Nucleus accumbens (tissue), 56 donors: ENCODE data around the gene CIAO2A.
"Not testable (repeated sequence)": the region's sequence is repeated elsewhere in the genome, so short reads cannot be mapped to it uniquely, and the experiment has no call there.

Experiments used
- DNase-seq, 56 donors: peaks; one replicate each; lab custom pipeline; 2025; lab: John Stamatoyannopoulos, UW

CIAO2A gene

DNA sequence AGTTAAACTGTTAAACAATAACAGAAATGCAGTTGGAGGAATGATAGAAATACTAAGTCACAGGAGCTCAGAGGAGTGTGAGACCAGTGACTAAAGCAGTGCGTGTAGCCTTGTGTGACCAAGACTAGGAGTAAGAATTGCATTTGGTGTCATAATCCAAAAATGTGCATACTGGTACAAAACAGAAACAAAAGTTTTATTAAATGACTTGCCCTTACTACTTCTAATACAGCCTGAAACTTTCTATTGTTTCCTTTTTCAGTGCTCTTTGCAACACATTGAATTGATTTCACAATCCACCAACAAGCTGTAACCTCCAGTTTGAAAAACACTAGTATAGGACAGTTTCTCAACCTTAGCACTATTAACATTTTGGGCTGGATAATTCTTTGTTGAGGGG, 19.3 kb upstream of the CIAO2A start:
- no peak for DNase-seq

DNA sequence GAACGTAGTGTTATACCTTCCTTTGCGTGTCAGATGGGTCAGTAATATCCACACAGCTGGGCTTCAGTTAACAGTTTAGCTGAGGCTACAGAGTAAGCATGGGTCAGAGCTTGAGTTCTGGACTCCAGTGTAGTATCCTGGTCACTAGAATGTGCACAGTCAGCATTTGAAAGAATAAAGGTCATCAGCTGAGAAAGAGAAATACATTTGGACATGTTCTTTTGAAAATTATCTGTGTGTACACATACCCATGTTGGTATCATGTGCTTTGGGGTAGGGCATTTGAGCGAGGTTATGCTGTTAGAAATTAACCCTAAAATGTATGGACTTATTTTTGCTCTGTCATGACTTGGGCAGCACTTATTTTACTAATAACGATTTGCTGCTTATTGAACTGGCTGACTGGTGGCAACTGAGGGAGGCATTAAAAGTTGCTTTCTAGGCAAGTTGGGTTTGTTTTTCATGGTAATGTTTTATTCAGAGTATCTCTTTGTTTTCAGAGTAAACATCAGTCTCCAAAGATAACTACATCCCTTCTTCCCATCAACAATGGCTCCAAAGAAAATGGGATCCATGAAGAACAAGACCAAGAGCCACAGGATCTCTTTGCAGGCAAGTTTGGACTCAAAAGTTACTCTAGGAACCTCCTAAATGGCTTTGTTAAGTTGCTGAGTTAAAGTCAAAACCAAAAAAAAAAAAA, 18.6 kb upstream of the CIAO2A start:
- DNase-seq: no peak

DNA sequence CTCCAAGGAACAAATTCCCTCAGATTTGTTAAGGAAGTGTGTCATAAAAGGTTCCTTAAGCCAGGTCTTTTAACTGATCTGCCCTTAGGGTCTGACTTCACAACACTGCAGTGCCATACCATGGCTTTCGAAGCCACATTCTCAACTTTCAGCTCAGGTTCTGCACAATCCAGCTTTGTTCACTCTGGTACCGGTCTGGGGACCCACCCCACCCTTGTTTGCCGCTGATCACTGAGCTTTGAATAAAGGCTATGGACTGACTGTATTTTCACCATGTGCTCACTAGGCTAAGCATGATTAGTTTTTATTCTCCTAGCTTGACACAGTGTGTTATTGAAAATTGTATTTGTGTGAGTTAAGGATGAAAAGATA, 18.0 kb upstream of the CIAO2A start:
- DNase-seq: no peak

DNA sequence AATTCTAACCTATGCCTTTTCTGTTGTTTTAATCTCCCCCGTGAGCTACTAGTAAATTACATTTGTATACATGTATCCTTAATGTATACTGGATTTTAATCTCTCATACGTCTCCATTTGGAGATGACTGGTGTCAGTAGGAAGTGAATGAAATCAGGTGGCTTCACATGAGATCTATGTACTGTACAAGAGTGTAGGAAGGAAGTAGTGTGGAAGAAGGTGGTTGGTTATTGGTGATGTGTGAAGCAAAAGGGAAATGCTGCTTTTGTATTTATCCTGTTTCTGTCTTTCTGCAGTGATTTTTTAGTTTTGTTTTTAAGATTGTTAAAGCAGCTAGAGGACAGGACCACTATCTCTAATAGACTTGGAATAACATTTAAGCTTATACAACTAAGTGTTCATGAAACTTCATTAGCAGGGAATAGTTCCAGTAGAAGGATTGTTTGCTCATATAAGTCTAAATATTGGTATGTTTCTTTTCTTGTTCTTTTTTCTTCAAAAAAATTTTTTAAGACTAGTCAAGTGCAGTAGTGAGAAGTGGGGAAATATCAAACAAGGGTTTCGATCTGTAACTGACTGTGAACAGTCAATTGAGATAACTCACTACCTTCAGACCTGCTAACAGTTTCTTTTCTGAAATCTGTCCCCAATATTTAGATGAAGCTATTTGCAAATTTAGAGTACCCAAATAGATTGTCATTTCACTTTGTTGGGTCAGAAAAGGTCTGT, 17.5 kb upstream of the CIAO2A start:
- no peak for DNase-seq

DNA sequence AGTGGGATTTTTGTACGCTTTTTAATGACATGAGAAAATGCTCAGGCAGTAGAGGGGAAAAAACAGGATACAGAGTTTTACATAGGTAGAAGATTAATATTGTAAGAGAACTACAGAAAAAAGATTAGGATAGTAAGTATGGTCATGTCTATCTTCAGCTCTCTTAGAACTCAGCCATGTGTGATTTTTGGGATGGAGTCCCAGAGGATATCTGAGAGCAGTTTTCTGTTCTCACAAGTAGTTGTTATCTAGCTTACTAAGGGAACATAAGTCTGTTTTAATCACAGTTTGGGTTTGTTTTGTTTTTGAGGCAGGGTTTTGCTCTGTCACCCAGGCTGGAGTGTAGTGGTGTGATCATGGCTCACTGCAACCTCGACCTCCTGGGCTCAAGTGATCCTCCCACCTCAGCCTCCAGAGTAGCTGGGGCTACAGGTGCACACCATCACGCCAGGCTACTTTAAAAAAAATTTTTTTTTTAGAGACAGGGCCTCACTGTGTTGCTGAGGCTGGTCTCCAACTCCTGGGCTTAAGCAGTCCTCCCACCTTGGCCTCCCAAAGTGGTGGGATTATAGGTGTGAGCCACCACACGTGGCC, 16.6 kb upstream of the CIAO2A start:
- DNase-seq: not testable (repeated sequence)

DNA sequence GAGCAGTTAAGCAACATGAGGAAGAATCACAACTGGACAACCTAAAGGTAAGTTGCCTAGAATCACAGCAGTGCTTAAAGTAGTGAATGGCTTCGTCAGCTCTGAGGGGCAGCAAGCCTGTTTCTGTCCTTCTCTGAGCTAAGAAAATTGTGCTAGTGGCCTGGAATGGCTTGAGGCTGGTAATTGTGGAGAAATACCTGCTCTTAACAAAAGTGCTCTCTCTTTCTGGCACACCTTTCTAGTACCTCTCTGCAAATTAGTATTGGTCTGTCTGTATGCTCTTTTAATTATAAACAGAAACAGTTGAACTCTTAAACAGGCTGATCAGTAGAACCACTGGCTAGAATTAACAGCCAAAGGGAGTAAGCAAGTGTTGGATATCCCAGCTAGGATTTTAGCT, 13.7 kb upstream of the CIAO2A start:
- DNase-seq: no peak

DNA sequence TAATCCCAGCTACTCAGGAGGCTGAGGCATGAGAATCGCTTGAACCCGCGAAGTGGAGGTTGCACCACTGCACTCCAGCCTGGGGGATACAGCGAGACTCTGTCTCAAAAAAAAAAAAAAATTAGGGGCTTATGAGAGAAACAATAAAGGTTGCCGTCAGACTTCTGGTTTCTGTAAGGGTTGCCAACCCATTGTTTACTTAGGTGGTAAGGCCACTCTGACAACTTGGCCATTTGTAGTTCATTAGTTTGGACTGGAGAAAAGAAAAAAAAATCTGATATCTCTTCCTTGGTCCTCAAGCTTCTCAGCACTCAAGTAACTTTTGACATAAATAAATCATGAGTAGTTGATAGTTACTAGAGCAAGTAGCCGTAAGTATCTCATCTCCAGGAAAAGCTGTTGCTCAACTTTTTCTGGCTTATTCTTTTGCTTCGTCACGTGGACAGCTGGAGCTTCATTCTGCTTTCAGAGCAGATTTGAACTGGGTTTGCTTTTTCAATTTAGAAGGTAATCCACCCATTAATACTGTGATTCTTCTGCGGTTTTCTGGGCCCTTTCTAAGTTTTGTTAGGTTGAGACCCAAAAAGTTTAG, 11.6 kb upstream of the CIAO2A start:
- peak in 3 of 56 donors; percentile 8 to 26 (median 10) for DNase-seq

DNA sequence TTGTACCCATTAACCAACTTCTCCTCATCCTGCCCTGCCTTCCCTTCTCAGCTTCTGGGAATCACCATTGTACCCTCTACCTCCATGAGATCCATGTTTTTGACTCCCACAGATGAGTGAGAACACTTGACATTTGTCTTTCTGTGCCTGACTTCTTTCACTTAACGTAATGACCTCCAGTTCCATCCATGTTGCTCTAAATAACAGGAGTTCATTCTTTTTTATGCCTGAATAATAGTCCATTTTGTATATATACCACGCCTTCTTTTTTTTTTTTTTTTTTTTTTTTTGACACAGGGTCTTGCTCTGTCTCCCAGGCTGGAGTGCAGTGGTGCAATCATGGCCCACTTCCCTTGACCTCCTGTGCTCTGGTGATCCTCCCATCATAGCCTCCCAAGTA, 8.9 kb upstream of the CIAO2A start:
- no peak for DNase-seq

DNA sequence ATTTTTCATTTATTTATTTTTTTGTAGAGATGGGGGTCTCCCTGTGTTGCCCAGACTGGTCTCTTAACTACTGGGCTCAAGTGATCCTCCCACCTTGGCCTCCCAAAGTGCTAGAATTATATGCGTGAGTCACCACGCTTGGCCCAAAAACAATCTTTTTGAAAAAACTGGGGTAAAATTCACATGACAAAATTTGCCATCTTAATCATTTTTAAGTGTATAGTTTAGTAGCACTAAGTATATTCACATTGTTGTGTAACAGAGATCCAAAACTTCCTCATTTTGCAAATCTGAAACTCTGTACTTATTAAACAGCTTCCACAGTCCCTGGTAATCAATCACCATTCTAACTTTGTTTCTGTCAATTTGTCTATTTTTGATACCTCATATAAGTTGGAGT, 7.3 kb upstream of the CIAO2A start:
- no peak for DNase-seq

DNA sequence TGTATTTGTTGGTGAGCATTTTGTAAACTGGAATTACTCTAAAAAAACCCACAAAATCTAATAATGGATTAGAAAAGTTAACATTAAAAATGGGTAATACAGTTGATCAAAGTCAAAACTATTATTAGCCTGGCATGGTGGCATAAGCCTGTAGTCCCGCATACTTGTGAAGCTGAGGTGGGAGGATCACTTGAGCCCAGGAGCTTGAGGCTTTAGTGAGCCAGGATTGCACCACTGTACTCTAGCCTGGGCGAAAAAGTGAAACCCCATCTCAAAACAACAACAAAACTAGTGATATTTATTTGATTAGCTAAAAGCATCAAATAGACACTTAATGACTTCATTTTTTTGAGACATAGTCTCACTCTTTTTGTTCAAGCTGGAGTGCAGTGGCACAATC, 5.7 kb upstream of the CIAO2A start:
- no peak for DNase-seq

DNA sequence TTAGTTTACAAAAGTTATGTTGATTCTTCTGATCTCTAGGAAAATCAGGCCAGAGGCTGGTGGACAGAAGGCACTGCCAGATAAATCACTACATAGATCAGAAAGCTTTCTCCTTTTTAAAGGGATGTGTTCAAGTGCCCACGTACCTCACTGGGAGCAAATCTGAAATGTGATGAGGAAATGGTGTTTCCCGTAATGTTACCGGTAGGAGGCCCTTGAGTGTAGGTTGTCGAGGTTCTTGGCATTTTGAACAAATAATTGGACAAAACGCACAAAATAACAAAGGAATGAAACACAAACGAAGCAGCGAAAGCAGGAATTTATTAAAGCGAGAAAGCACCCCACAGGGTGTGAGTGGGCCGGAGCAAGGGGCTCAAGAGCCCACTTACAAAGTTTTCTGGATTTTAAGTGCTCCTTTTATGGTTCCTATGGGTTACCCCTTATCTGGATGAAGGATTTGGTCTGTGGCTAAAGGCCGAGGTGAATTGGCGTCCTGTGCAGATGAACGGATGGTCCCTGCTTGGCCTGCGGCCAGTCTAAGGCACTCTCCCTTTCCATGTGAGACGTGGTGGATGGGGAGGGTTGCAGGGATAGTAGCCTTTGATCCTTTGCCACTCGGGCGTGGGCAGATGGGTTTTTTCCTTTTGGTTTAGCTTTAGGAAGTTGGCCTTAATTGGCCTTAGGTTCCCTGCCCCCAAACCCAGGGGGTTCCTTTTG, 3.2 kb upstream of the CIAO2A start:
- peak in 1 of 56 donors; percentile 3 for DNase-seq

DNA sequence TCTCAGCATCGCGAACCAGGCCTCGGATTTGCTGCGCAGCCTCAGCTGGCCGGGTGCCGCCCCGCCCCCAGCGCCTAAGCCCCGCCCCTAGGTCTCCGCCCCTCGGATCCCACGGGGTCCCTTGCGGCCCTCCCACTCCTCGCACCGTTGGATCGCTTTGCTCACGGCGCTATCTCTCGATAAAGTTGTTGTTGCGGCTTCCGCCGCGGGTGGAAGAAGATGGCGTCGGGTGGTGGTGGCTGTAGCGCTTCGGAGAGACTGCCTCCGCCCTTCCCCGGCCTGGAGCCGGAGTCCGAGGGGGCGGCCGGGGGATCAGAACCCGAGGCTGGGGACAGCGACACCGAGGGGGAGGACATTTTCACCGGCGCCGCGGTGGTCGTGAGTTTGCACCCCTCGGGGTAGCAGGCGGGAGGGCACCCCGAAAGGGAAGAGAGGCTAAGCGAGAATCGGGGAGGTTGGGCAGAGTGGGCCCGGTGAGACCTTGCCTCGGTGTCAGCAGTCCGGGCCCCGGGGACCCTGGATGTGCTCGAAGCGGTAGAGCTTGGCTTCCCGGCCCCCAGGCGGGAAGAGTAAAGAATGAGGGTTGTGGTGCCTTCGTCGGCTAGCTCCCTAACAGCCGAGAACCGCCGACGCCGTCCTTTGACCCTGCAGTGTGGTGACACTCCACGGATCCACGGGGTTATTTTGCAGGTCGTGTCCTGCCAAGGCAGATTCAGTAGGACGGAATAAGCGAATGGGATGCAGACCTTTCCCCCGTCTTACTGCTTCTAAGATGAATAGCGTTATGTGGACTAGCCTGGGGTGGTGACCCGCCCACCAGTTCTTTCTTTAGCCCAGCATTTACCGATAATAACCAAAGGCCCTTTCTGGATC, 2.4 kb upstream of the CIAO2A start, which contains the start of gene SNX1:
Gene SNX1, plus strand, starts transcription at position 188 of the 873 bp plus-strand sequence. Its CDS starts 32 bp downstream, at position 220.
- DNase-seq: peak; percentile 49 to 97 (median 92)

DNA sequence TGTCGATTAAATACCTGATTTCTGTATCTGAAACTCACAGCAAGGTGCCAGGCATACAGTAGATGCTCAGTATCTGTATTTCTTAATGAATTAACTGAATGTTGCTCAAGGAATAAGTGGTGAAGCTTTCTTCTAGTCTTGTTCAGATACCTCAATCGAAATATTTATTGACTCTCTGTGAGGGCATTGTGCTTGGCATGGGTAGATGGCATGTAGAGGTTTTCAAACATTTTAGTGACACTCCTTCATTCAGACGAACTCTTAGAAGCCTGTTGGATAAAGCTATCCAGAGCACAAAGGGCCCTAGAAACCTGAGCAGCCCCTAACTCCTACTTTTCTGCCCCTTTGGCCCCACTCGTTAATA, 1.8 kb upstream of the CIAO2A start:
- no peak for DNase-seq

DNA sequence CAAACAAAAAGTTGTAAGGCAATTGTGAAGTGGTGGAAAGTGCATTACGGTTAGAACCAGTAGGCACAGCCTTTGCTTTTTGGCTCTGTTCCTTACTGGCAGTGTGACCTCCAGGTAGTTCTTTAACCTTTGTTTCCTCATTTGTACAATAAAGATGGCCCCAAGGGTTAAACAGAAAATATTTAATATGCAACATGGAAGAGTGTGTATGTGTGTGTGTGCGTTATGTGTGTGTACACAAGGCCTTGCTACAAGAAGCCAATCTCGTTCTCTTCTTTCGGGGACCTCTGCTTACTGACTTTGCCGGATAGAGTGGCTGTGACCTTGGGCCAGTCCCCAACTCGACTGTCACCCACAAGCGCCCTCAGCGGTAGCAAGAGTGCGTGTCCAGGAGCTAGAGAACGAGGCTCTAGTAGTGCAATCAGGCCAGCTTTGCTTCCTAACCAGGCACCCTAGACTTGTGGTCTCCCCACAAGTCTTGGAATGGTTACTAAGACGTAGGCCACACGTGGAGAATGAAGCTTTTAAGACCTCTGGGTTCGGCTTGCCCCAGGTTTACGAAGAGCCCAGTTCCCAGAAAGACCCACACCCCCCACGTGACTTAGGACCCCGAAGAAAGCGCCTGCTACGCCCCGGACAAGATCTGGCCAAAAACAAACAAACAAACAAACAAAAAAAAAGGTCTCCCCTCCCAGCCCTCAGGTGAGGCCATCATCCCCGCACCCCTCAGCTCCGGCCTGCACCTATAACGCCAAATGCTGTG, 593 bp downstream of the CIAO2A start:
- peak in 15 of 56 donors; percentile 6 to 58 (median 33) for DNase-seq

DNA sequence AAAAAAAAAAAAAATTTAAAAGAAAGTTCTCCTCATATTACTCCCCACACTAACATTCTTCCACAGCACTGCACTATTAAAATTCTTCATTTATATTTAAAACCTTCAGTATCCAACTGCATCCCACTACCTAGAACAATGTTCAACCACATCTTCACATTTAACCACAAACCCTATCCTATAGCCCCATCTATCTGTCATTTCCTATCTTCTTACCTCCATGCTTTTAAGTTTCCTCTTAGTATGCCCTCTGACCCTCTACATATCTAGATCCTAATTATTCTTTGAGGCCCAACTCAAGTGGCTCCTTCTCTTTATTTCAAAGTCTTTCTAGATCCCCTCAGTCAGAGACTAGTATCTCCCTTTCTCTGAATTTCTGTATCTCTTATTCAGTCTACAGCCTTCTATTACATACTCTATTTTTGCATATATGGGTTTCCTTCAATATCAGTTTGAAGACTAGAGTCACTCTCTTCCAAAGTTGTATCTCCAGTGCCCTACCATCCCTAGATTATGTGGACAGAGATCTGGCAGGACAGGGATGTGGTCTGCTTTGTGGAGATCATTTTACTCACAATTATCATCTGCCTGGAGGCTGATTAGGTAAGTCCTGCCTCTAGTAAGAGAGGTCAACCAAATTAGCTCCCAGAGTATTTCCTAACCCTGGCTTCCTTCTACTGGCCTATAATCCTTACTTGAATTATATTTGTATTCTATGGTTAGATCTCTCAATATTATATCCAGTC, 1.4 kb downstream of the CIAO2A start:
- no peak for DNase-seq

DNA sequence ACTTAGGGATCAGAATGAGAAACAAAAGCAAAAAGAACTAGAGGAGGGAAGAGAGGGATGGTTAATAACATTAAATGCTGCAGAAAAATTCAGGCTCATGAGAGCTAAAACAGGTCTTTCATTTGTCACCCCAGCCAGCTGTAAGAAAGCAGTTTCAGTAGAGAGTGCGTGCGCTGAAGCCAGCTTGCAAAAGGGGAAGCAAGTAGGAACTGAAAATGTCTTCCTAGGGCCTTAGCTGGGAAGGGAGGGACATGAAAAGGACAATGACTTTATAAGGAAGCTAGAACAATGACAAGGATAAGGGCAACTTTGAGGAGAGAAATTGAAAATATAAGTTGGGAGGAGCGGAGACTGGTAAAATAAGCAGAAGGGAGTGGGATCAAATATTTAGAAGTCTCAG, 3.1 kb downstream of the CIAO2A start:
- DNase-seq: peak in 1 of 56 donors; percentile 16

DNA sequence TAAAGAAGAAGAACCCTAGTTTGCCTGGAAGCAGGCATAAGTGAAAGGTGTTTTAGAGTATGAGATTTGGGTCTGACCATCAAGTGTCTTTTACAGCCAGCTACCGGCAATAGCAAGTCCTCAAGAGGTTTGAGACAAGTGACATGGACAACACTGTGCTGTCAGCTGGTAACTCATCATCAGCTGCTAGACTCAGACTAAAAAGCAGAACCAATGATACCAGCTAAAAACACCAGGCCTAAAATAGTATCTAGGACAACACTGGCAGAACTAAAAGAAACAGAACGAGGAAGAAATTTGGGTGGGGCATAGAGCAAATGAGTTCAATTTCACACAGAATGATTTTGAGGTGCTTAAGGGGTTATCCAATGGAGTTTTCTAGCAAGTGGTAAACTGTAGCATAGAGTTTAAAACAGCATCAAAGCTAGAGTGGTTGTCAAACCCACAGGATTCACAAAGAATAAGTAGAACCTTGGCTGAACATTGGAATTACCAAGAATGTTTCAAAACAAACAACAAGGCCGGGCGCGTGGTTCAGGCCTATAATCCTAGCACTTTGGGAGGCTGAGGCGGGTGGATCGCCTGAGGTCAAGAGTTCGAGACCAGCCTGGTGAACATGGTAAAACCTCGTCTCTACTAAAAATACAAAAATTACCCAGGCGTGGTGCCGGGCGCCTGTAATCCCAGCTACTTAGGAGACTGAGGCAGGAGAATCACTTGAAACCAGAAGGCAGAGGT, 3.9 kb downstream of the CIAO2A start:
- DNase-seq: no peak

DNA sequence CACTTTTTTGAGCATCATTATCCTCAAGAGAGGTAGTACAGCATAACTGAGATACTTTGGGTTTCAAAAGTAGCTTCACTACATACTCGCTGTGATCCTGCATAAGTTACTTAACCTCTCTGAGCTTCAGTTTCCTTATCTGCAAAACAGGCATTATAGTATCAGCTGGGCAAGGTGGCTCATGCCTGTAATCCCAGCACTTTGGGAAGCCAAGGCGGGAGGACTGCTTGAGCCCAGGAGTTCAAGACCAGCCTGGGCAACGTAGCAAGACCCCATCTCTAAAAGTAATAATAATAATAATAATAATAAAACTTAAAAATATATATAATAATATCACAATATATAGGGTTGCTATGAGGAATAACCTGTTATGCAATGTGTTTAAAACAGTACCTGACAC, 10.9 kb downstream of the CIAO2A start:
- DNase-seq: no peak
